Upper lobe of left lung (tissue), 4 donors: ENCODE measurements around the gene GNAS.

ENCODE experiments used
- CTCF ChIP-seq, 6 experiments: fragments of 450-650 bp in 4 of 6; fragments of 200-600 bp in 2 of 6; sonication (generic) in 2 of 6; IDR thresholded peaks; one replicate each; pipeline ENCODE4 v1.5.1; 2016 to 2019; ENCODE audit warnings: antibody characterized with exemption in 6 of 6
- POLR2A ChIP-seq, 4 donors: fragments of 450-650 bp; IDR thresholded peaks; one replicate each; pipeline ENCODE4 v1.5.1; 2016 to 2017; ENCODE audit warnings: antibody characterized with exemption in 4 of 4, mild to moderate bottlenecking in 2 of 4
- POLR2AphosphoS5 ChIP-seq, 2 donors: sonication (generic); formaldehyde crosslinking; IDR thresholded peaks; one replicate each; pipeline ENCODE4 v1.5.1; 2017; ENCODE audit warnings: antibody characterized with exemption in 2 of 2

- no peak for TF ChIP-seq CTCF (IDR thresholded peaks at IDR 0.05)
- TF ChIP-seq POLR2AphosphoS5 (IDR thresholded peaks at IDR 0.05) = no peak
- TF ChIP-seq POLR2A (IDR thresholded peaks at IDR 0.05) = no peak
These were observed 10.8 kb upstream of the GNAS start for GRCh38 chr20:58841539-58842264.
